Measurements from ENCODE around the gene PNPLA1.

Gene PNPLA1

DNA sequence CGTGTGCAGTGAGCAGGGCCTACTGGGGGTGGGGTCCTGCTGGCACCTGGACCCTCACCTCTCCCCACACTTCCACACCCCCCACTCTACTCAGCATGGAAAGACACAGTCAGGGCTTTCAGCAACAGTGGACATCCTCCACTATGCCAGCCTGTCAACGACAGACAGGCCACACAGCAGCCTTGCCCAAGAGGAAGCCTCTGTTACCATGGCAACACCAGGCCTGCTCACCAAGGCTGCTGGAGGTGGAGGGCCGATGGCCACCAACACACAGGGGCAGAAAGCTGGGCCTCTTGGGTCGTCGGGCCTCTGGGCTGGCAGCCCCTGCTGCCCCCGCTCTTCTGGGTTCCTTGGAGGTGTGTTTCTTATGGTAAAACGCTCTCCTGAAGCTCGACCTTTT is 53.2 kb downstream of the PNPLA1 start:
- TF ChIP-seq, protein P1, sequence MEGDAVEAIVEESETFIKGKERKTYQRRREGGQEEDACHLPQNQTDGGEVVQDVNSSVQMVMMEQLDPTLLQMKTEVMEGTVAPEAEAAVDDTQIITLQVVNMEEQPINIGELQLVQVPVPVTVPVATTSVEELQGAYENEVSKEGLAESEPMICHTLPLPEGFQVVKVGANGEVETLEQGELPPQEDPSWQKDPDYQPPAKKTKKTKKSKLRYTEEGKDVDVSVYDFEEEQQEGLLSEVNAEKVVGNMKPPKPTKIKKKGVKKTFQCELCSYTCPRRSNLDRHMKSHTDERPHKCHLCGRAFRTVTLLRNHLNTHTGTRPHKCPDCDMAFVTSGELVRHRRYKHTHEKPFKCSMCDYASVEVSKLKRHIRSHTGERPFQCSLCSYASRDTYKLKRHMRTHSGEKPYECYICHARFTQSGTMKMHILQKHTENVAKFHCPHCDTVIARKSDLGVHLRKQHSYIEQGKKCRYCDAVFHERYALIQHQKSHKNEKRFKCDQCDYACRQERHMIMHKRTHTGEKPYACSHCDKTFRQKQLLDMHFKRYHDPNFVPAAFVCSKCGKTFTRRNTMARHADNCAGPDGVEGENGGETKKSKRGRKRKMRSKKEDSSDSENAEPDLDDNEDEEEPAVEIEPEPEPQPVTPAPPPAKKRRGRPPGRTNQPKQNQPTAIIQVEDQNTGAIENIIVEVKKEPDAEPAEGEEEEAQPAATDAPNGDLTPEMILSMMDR (IDR thresholded peaks at IDR 0.05; ENCODE audit: insufficient read depth, low read length, missing control alignments) = no peak
- no peak for DNase-seq (ENCODE audit: low read depth, low spot score)
- no peak overlapping the region for H3K4me3 ChIP-seq (ENCODE audit: low read depth, low read length)
- ChIA-PET CTCF (interaction anchor here (1.0 to 25.2 kb wide), 3 partner anchors 17 to 38 kb away, joined by 3 to 405 read pairs (median 41); no protein-coding TSS in a partner anchor), POLR2A (no interaction called here)

DNA sequence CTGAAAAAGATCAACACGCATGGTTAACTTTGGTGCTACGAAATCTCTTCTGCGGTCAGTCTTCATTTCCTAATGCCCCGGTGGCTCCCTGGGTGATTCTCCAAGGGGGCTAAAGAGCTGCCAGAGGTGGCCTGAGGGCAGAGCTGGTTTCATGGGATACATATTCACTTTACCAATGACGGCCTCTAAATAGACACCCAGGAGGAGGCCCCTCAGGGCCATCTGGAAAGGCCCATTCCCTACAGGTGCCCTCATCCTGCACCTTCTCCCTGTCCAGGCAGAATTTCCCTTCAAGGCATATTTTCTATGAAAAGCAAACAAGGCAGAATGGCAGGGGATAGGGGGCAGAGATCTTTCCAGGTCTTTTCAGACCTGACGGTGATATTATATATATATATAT is 54.3 kb downstream of the PNPLA1 start:
- no peak overlapping the region for H3K4me3 ChIP-seq (ENCODE audit: low read depth, low read length)
- POLR2A ChIA-PET = no interaction called here
- TF ChIP-seq, protein P1 (IDR thresholded peaks at IDR 0.05; ENCODE audit: insufficient read depth, low read length, missing control alignments) = no peak
- no peak for DNase-seq (ENCODE audit: low read depth, low spot score)
- CTCF ChIA-PET = interaction anchor here (1.0 to 7.3 kb wide), 6 partner anchors 10 to 35 kb away, joined by 3 to 41 read pairs (median 14); no protein-coding TSS in a partner anchor

DNA sequence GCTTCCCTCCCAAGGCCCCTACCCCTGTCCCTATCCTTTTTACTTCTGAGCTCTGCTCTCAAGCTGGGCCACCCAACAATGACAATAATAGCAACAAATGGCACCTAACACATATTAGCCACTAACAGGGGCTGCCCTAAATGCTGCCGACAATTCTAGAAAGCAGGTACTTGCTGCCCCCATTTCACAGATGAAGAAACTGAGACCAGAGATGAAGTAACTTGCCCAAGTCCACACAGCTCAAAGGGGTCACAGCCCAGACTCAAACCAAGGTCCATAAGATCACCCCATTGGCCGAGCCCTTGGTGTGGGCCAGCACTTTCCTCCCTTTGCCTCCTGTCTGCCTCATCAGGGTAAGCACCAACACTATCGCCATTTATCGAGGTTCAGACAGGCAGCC is 54.9 kb downstream of the PNPLA1 start:
- TF ChIP-seq, protein P1 (IDR thresholded peaks at IDR 0.05; ENCODE audit: insufficient read depth, low read length, missing control alignments) = no peak
- ChIA-PET POLR2A (no interaction called here), CTCF (interaction anchor here (1.0 to 5.1 kb wide), 5 partner anchors 10 to 34 kb away, joined by 3 to 36 read pairs (median 6); no protein-coding TSS in a partner anchor)
- no peak overlapping the region for H3K4me3 ChIP-seq (ENCODE audit: low read depth, low read length)
- DNase-seq (ENCODE audit: low read depth, low spot score) = no peak

DNA sequence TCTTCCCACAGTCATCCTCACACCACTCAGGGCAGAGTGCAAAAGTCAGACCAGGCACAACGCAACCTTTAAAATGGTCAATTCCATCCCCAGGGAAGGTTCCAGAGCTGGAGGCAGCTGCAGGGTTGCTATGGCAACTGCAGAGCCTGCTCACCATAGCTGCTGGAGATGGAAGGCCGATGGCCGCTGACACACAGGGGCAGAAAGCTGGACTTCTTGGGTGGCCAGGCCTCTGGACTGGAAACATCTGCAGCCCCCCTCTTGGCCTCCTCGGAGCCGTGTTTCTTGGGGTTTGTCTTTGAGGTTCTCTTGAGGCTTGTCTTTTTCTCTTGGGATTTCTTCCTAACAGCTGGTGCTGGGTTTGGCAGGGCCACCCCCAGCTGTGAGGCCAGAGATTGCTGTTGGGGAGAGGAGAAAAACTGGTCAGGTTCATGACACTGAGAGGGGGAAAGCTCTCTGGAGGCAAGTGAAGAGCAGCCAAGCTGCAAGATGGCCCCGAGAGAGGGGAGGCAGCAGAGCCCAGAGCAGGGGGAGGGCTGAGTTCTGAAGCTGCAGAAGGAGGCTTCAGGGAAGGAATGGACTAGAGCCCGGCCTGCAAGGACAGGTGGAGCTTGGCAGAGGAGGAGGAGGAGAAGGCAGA is 56.6 kb downstream of the PNPLA1 start:
- TF ChIP-seq, protein P1 (IDR thresholded peaks at IDR 0.05; ENCODE audit: insufficient read depth, low read length, missing control alignments) = no peak
- CTCF ChIA-PET = interaction anchor here (1.3 to 5.1 kb wide), 6 partner anchors 14 to 35 kb away, joined by 3 to 36 read pairs (median 6); no protein-coding TSS in a partner anchor
- POLR2A ChIA-PET = interaction anchor here (0.8 kb wide), 1 partner anchor 25 kb away, joined by 3 read pairs; no protein-coding TSS in a partner anchor

DNA sequence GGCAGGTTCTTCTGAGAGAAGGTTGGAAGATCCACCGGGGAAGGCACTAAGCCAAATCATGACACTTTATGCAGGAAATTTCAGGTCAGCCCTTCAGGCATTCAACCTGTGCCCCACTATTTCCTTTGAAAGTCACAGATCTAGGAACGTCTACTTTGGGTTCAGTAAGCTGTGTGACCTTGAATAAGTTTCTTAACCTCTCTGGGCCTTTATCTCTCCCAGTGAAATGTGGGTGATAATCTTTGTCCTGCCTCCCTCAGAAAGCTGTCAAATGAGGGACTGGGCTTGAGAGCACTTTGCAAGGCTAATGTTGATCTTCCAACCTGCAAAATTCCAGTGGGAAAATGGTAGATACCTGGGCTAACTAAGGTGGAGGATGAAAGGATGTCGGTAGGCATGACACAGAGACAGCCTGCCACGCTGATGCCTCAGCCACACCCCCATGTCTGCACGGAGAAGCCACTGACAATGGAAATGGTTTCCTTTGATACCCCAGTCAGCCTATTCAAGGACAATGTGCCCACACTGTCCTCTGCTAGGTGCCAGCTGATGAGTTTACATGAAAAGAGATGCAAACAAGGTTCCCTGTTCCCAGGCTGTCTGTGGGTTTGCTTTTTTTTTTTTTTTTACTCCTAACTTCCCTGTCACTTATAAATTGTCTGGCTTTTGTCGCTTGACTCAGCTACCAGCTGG is 57.5 kb downstream of the PNPLA1 start:
- POLR2A ChIA-PET = no interaction called here
- CTCF ChIA-PET = interaction anchor here (1.1 to 5.1 kb wide), 5 partner anchors 14 to 34 kb away, joined by 5 to 36 read pairs (median 5); no protein-coding TSS in a partner anchor
- TF ChIP-seq, protein P1 (IDR thresholded peaks at IDR 0.05; ENCODE audit: insufficient read depth, low read length, missing control alignments) = no peak
- DNase-seq (ENCODE audit: low read depth, low spot score) = no peak
- no peak overlapping the region for H3K4me3 ChIP-seq (ENCODE audit: low read depth, low read length)

More for the DNA sequence above, 56.6 kb downstream of the PNPLA1 start:
- DNase-seq (ENCODE audit: low read depth, low spot score) = no peak
- no peak overlapping the region for H3K4me3 ChIP-seq (ENCODE audit: low read depth, low read length)

DNA sequence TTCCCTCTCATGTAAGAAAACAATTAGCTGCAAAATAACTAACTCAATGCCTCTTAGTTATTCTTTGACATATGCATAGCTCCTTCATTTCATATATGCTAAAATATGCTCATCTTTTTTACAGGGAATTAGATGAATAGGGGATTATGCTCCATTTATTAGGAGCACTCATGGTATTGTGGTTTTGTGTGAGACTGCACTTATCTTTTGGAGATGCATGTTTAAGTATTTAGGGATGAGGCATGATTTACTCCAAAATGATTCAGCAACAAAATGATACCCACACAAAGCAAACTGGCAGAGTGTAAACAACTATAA is 58.0 kb downstream of the PNPLA1 start:
- no peak overlapping the region for H3K4me3 ChIP-seq (ENCODE audit: low read depth, low read length)
- DNase-seq (ENCODE audit: low read depth, low spot score) = no peak
- TF ChIP-seq, protein P1 (IDR thresholded peaks at IDR 0.05; ENCODE audit: insufficient read depth, low read length, missing control alignments) = no peak
- POLR2A ChIA-PET = no interaction called here
- CTCF ChIA-PET = interaction anchor here (1.1 to 5.1 kb wide), 5 partner anchors 13 to 36 kb away, joined by 3 to 36 read pairs (median 5); no protein-coding TSS in a partner anchor

Measured in AG04449 (cell line).